Gastroesophageal sphincter (tissue), 3 donors: ENCODE data around the gene PNMA6E.

ENCODE experiments used
- CTCF ChIP-seq, 4 experiments: fragments of 200-600 bp in 2 of 4; fragments of 450-650 bp in 2 of 4; sonication (generic) in 1 of 4; IDR thresholded peaks; one replicate each; pipeline ENCODE4 v1.5.1; 2017 to 2019; ENCODE audit warnings: antibody characterized with exemption in 4 of 4, mild to moderate bottlenecking in 2 of 4, moderate library complexity in 2 of 4
- POLR2A ChIP-seq, 2 donors: fragments of 450-650 bp; IDR thresholded peaks; one replicate each; pipeline ENCODE4 v1.6.1; 2017; ENCODE audit warnings: antibody characterized with exemption in 2 of 2, mild to moderate bottlenecking in 2 of 2, moderate library complexity in 1 of 2

DNA sequence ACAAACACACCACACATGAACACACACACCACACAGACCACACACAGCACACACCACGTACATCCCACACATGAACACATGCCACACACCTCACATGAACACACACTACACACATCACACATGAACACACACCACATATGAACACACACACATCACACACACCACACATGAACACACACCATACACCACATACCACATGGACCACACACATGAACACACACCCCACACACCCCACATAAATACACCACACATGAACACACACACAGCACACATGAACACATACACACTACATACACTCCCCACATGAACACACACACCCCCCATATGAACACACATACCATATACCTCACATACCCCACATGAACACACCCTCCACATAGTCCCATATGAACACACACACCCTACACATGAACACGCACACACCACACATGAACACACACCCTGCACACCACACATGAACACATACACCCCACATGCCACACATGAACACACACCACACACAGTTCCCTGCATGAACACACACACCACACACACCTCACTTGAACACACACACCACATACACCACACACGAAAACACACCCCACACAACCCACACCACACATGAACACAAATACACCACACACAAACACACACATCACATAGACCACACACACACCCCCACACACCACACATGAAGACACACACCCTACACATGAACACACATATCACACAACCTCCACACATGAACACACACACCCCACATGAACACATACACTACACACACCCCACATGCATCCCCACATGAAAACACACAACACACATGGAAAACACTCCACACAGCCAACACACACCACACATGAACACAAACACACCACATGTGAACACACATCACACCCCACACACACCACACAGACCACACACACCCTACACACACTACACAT lies 18.3 kb downstream of the PNMA6E start:
- TF ChIP-seq POLR2A (IDR thresholded peaks at IDR 0.05) (no peak), CTCF (IDR thresholded peaks at IDR 0.05) (no peak)
